ENCODE measurements around the gene PDE4B.
"Not testable (repeated sequence)": the region's sequence is repeated elsewhere in the genome, so short reads cannot be mapped to it uniquely, and the experiment has no call there.

The PDE4B gene

GRCh38 chr1:65817891-65818290 is 25.2 kb downstream of the PDE4B start:
- no peak for DNase-seq

DNA sequence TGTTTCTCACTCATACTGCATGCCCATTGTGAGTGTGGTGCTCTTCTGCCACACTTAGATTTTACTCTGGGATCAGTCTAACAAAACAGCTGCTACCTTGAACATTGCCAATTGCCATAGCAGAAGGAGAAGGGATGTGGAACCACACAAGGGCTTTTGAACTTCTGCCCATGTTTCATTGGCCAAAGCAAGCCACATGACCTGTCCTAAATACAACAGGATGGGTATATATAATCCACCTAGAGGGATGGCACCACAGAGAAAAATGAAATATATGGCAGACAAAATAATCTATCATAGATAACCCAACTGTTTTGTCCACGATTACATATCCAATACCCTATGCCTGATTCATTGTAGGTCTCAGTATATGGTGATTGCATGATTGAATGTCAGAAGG is 26.3 kb downstream of the PDE4B start:
- no peak for DNase-seq

DNA sequence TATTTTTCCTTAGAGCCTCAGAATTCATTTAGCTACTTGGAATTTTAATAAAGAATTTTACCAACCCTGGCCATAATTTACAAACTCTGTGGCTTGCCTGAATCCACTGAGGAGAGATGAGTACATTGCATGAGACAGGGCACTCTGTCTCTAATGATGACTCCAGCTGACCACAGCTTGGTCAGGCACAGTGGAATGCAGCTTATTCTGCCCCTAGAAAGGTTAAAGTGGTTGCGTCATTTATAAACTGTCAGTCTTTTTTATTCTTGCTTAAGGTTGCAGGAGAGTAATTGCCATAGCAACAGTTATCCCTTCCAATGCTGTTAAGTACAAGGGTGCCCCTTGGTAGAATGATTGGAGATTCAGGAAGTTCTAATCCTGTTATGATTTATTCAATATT is 28.3 kb downstream of the PDE4B start:
- DNase-seq, result peak; percentile 82

- peak; percentile 60 for DNase-seq
Observed at GRCh38 chr1:65821386-65821785, 28.7 kb downstream of the PDE4B start.

DNA sequence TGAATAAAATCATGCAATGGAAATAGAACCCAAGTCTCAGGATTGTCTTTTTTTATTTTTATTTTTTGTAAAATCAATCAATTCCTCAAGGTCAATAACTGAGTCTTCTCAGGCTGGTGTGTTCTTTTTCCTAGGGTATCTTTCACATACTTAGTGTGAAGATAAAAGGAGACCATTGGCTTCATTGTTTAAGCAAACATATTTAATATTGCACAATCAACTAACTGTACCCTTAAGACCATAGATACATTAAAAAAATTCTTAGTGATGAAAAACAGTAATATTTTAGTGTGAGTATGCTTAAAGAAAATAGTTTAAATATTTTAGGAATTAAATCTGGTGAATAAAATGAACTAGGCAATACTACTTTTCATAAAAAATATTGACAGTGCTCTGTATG is 31.4 kb downstream of the PDE4B start:
- no peak for DNase-seq

GRCh38 chr1:65825741-65826140 is 33.0 kb downstream of the PDE4B start:
- DNase-seq, result no peak

- DNase-seq, result no peak
Observed at GRCh38 chr1:65826782-65827181, 34.1 kb downstream of the PDE4B start.

- no peak for DNase-seq
Observed at GRCh38 chr1:65827346-65827745, 34.7 kb downstream of the PDE4B start.

- no peak for DNase-seq
Observed at GRCh38 chr1:65830306-65830705, 37.6 kb downstream of the PDE4B start.

DNA sequence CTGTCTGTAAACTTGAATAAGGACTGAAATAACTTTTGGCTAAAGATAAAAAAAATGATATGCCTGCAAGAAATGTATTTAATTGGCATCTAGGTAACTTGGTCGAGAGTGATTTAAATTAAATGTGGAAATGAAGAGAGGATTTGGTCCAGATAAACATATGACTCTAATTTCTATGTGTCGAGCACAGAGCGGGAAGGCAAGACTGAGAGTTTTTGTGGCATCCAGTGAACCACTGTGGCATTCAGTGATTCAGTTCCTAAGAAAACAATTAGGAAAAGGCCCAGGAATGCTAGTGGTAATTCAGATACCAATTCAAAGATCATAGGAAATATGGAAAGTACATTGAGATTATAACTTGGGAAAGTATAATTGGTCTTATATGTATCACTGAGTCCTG is 39.6 kb downstream of the PDE4B start:
- DNase-seq, result no peak

GRCh38 chr1:65836686-65837085 is 44.0 kb downstream of the PDE4B start:
- DNase-seq, result no peak

GRCh38 chr1:65840683-65841082 is 48.0 kb downstream of the PDE4B start:
- DNase-seq, result no peak

GRCh38 chr1:65844296-65844695 is 51.6 kb downstream of the PDE4B start:
- DNase-seq, result no peak

- no peak for DNase-seq
Observed at GRCh38 chr1:65844821-65845534, 52.3 kb downstream of the PDE4B start.

DNA sequence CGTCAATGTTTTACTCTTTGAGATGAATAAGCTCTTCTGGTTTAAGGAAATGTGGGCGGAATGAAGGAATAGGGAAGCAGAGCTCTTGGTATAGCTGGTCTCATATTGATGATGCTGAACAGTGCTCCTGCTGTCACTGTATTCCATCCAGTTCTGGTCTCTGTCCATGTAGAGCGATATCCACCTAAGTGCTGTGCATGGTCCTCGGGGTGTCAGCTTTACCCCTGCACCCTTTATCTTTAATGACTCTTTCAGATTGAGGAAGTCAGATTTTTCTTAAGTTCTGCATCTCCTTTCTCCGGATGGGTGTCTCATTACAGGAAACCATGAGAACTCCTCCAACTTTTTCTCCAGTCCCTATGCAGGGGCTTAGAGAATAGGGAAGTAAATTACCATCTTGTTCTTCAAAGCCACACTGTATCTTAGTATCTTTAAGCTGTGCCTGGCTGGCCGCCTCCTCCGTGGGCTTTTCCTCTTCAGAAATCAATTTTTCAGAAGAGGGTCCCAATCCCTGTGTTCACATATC is 52.9 kb downstream of the PDE4B start:
- peak; percentile 46 for DNase-seq

GRCh38 chr1:65846866-65847265 is 54.2 kb downstream of the PDE4B start:
- DNase-seq, result peak; percentile 20

GRCh38 chr1:65850281-65850680 is 57.6 kb downstream of the PDE4B start:
- DNase-seq, result no peak

DNA sequence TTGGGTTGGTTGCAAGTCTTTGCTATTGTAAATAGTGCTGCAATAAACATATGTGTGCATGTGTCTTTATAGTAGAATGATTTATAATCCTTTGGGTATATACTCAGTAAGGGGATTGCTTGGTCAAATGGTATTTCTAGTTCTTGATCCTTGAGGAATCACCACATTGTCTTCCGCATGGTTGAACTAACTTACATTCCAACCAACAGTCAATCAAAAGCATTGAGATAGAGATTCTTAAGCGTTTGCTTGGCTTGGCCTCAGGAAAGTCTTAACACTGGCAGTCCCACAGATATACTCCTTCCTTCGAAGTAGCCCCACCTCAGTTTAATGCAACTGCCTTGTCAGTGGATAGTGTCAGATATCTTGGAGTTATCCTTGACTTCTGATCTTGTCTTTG is 63.9 kb downstream of the PDE4B start:
- DNase-seq, result not testable (repeated sequence)

DNA sequence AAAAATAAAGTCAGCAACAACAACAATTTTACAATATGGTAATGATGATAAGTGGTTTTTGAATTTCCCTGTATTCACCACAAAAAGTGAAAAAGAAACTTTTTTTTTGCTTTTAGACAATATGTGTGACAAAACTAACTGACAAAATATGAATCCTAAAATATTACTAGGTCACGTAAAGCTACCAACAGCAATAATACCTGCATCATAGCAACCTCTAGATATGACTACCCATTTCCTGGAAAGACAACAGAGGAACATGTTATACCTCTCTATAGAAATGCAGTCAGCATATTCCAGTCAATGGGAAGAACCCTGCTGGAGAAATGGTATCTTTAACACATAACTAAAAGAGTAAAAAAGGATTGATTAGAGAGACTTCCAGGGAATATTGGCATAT is 73.7 kb downstream of the PDE4B start:
- DNase-seq, result no peak

- DNase-seq, result no peak
Observed at GRCh38 chr1:65872301-65872700, 79.6 kb downstream of the PDE4B start.

DNA sequence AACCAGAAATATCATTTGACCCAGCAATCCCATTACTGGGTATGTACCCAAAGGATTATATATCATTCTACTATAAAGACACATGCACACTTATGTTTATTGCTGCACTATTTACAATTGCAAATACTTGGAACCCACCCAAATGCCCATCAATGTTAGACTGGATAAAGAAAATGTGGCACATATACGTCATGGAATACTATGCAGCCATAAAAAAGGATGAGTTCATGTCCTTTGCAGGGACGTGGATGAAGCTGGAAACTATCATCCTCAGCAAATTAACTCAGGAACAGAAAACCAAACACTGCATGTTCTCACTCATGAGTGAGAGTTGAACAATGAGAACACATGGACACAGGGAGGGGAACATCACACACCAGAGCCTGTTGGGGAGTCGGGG is 85.6 kb downstream of the PDE4B start:
- DNase-seq, result not testable (repeated sequence)

DNA sequence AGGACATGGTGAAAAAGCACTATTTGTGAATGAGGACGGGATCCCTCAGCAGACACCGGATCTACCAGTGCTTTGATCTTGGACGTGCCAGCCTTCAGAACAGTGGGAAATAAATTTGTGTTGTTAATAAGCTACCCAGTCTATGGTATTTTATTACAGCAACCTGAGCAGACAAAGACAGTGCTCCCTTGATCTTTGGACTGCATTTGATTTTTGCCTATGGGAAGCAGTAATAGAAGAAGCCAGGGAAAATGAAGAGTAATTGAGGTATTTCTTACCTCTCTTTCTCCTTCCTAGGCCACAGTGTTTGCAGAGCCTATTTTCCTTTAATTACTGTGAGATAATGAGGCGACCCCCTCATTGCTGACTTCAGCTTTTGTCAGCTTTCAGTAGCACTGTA is 87.9 kb downstream of the PDE4B start:
- DNase-seq, result no peak

DNA sequence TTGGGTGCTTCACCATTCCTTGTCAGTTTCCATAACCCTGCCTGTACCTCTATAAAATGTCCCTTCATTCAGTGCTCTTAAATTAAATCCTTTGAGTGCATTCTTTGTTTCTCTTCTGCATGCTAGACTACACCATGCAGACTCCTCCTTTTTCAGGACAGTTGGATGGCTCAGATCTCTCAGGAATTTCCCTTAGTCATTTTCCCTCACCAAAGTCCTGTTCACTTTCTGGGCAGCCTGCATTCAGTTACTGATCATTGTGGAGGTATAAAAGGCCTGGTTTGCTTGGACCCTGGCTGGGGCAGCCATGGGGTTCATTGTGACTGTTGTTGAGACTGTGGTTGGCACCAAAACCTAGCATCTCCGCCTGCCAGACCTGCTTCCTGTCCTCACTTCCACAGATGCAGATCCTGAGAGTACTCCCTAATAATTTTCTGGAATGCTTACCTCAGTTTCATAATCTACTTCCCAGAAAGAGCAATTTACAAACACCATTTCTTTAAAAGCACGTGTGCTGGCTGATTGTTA is 88.4 kb downstream of the PDE4B start:
- no peak for DNase-seq

- DNase-seq, result no peak
Observed at GRCh38 chr1:65882076-65882475, 89.4 kb downstream of the PDE4B start.

- no peak for DNase-seq
Observed at GRCh38 chr1:65889441-65889840, 96.7 kb downstream of the PDE4B start.

Data from inflammatory macrophage treated with lipopolysaccharide for 4 hours (primary cell).